ENCODE measurements around the gene DLG1.

GRCh38 chr3:197270558-197271317 lies 27.7 kb downstream of the DLG1 start:
- TF ChIP-seq CTCF (IDR thresholded peaks at IDR 0.05; ENCODE audit: poor library complexity): no peak
- no peak for TF ChIP-seq EZH2 (IDR thresholded peaks at IDR 0.05; ENCODE audit: borderline replicate concordance)
